ENCODE data around the gene AKAP1. TPM values are rescaled to one million over a fixed set of nuclear protein-coding genes. Genes with fewer than 3 reads are reported as not detected.

The AKAP1 gene
- total RNA-seq, 1 donor from 2014 or later = 214 TPM

DNA sequence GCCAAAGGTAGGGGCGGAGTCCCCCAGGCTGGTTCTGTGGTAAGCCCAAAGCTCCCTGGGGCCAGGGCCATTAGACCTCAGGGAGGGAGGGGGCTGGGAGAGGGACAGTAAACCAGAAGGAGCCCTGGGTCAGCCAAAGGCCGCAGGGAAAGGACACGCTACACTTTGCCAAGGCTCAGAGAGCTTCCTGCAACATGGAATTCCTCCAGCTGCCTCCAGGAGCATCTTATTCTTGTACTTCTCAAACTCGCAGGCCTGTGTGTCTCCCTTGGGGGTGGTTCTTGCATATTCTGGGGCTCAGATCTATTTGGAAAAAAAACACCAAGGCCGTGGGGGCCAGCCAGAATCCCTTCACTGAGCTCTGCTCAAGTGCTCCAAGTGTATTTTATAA lies 25.1 kb downstream of the AKAP1 start:
- Histone ChIP-seq H3K4me3 (peak overlapping the region; percentile 29), H3K27me3 (ENCODE audit: low read depth) (no peaks in the 10 kb centered on the region), H3K36me3 (peaks cover 36% of the 10 kb centered on the region), H3K9me3 (replicated peaks) (no peaks in the 10 kb centered on the region), H3K27ac (replicated peaks) (peak overlapping the region; percentile 95), H3K4me1 (peaks cover 100% of the 10 kb centered on the region)
- intact Hi-C loops (cut with micrococcal nuclease) = no loop called here
- DNase-seq = peak; percentile 61
- TF ChIP-seq, protein P1, sequence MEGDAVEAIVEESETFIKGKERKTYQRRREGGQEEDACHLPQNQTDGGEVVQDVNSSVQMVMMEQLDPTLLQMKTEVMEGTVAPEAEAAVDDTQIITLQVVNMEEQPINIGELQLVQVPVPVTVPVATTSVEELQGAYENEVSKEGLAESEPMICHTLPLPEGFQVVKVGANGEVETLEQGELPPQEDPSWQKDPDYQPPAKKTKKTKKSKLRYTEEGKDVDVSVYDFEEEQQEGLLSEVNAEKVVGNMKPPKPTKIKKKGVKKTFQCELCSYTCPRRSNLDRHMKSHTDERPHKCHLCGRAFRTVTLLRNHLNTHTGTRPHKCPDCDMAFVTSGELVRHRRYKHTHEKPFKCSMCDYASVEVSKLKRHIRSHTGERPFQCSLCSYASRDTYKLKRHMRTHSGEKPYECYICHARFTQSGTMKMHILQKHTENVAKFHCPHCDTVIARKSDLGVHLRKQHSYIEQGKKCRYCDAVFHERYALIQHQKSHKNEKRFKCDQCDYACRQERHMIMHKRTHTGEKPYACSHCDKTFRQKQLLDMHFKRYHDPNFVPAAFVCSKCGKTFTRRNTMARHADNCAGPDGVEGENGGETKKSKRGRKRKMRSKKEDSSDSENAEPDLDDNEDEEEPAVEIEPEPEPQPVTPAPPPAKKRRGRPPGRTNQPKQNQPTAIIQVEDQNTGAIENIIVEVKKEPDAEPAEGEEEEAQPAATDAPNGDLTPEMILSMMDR (IDR thresholded peaks at IDR 0.05; ENCODE audit: borderline replicate concordance) = peak; percentile 36

DNA sequence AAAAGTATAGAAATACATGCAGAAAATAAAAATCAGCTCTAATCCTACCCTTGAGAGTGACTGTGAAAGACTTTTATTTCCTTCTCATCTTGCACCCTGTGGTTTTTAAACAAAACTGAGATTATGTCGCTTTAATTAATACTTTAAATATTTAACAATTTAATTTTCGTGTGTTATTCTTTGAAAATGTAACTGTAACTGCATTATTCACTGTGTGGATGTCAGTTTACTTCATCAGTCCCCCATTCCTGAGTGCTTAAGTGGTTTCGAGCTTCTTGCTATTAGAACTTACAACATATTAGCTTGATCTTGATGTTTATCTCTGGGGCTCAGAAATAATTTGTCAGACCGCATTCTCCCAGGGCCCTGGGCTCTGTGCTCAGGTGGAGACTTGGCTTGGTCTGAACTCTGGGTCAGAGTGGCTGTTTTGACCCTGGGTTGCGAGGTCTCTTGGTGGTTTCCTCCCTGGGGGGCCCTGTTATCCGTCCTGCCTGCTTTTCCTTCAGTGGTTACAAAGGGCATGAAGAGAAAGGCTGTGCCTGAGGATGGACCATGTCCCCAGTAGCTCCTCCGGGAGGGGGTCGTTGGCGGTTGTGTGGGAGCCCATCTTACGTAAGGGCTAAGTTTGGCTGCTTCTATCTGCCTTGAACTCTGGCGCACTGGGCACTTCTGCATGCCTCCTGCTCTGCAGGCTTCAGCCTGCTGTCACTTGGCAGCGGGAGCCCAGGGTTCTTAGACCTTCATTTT lies 25.7 kb downstream of the AKAP1 start:
- no peaks in the 10 kb centered on the region for H3K27me3 ChIP-seq (ENCODE audit: low read depth)
- peak overlapping the region; percentile 95 for H3K27ac ChIP-seq (replicated peaks)
- TF ChIP-seq, protein P1 (IDR thresholded peaks at IDR 0.05; ENCODE audit: borderline replicate concordance) = no peak
- H3K9me3 ChIP-seq (replicated peaks) = no peaks in the 10 kb centered on the region
- no peak for DNase-seq
- H3K36me3 ChIP-seq = peaks cover 42% of the 10 kb centered on the region
- H3K4me1 ChIP-seq = peaks cover 95% of the 10 kb centered on the region
- peak overlapping the region; percentile 29 for H3K4me3 ChIP-seq
- intact Hi-C loops (cut with micrococcal nuclease) = no loop called here

DNA sequence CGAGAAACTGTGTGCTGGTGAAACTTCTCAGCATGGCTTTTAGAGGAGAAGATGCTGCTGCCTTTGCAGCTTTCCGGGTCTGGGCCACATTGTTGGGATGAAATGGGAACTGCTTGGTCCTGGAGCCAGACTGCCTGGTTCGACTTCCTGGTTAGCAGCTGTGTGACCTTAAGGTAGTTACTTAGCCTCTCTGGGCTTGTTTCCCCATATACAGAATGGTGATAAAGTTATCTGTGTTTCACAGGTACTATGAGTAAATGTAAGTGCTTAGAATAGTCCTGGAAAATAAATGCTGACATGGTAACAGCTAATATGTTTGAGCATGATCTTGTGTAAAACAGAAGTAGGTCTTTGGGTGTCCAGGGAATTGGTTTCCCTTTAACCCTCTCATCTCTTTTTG lies 26.3 kb downstream of the AKAP1 start:
- TF ChIP-seq, protein P1 (IDR thresholded peaks at IDR 0.05; ENCODE audit: borderline replicate concordance) = no peak
- Histone ChIP-seq H3K9me3 (replicated peaks) (no peaks in the 10 kb centered on the region), H3K36me3 (peaks cover 49% of the 10 kb centered on the region), H3K27ac (replicated peaks) (peak overlapping the region; percentile 95), H3K4me1 (peaks cover 89% of the 10 kb centered on the region), H3K27me3 (ENCODE audit: low read depth) (no peaks in the 10 kb centered on the region), H3K4me3 (peak overlapping the region; percentile 29)
- no peak for DNase-seq
- intact Hi-C loops (cut with micrococcal nuclease) = no loop called here

DNA sequence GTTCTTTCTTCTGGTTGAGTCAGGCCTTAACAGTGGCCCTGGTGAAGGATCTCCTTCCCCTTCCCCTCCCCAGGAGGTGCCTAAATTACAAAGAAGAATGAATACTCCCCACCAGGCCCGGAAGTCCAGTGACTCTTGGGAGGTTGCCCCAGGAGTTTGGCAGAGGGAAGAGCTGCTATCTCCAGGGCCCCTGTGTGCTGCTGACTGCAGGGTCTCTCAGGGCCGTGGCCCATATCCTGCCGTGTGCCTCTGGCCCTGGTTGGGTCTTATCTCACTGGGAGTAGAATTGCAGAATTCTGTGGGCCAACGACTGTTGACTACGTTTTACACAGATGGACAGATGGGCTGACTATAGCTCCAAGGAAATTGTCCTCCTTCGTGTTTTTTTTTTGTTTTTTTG lies 28.0 kb downstream of the AKAP1 start:
- intact Hi-C loops (cut with micrococcal nuclease) = no loop called here
- Histone ChIP-seq H3K27ac (replicated peaks) (peak overlapping the region; percentile 95), H3K36me3 (peaks cover 57% of the 10 kb centered on the region), H3K27me3 (ENCODE audit: low read depth) (no peaks in the 10 kb centered on the region), H3K9me3 (replicated peaks) (no peaks in the 10 kb centered on the region), H3K4me1 (peaks cover 72% of the 10 kb centered on the region), H3K4me3 (no peak overlapping the region)
- TF ChIP-seq, protein P1 (IDR thresholded peaks at IDR 0.05; ENCODE audit: borderline replicate concordance) = no peak
- no peak for DNase-seq

DNA sequence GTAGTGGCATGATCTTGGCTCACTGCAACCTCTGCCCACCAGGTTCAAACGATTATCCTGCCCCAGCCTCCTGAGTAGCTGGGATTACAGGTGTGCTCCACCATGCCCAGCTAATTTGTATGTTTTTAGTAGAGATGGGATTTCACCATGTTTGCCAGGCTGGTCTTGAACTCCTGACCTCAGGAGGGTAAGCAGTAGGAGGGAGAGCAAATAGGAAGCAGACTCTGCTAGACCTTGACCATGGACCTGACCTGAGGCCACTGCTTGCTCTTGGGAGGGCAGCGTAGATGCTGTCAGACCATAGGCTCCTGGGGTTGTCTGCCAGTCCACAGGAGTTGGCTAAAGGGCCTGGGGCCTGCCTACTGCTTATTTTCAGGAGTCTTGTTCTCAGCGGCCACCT lies 28.6 kb downstream of the AKAP1 start:
- H3K27me3 ChIP-seq (ENCODE audit: low read depth) = no peaks in the 10 kb centered on the region
- no peak for DNase-seq
- peaks cover 63% of the 10 kb centered on the region for H3K36me3 ChIP-seq
- intact Hi-C loops (cut with micrococcal nuclease) = no loop called here
- TF ChIP-seq, protein P1 (IDR thresholded peaks at IDR 0.05; ENCODE audit: borderline replicate concordance) = no peak
- H3K9me3 ChIP-seq (replicated peaks) = no peaks in the 10 kb centered on the region
- H3K4me1 ChIP-seq = peaks cover 66% of the 10 kb centered on the region
- peak overlapping the region; percentile 95 for H3K27ac ChIP-seq (replicated peaks)
- H3K4me3 ChIP-seq = no peak overlapping the region

Data from left ventricle myocardium inferior (tissue), 1 donor.